ENCODE measurements around the gene PODXL2.

PODXL2 gene, protein sequence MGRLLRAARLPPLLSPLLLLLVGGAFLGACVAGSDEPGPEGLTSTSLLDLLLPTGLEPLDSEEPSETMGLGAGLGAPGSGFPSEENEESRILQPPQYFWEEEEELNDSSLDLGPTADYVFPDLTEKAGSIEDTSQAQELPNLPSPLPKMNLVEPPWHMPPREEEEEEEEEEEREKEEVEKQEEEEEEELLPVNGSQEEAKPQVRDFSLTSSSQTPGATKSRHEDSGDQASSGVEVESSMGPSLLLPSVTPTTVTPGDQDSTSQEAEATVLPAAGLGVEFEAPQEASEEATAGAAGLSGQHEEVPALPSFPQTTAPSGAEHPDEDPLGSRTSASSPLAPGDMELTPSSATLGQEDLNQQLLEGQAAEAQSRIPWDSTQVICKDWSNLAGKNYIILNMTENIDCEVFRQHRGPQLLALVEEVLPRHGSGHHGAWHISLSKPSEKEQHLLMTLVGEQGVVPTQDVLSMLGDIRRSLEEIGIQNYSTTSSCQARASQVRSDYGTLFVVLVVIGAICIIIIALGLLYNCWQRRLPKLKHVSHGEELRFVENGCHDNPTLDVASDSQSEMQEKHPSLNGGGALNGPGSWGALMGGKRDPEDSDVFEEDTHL

DNA sequence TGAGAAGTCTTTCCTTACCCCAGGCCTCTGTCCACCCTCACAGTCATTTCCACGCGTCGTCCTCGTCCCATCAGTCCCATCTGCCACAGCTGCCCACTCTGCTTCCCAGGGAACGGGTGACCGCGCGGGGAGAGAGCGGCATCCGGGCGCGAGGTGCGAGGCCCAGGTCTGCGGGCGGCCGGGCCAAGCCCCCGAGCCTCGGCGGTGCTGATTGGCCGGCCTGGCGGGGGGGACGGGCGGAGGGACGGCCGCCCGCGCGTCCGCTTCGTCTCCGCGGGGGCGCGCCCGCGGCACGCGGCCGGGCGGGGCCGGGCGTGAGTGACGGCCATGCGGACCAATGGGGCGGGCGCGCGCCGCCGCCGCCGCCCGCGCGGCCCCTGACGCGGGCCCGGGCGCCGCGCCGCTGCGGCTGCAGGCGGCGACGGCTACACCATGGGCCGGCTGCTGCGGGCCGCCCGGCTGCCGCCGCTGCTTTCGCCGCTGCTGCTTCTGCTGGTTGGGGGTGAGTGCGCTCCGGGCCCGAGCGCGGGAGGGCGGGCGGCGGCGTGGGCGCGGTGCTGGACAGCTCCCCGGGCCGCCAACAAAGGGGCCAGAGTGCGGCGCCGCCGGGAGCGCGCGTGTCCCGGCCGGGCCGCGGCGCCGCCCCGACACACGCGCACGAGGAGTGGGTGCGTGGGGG is at the start of gene PODXL2:
TSS of gene PODXL2 (plus strand) at position 398 of the 679 bp plus-strand sequence. CDS start at position 433, 35 bp downstream.
- DNase-seq (ENCODE audit: low read depth in 1 of 2, low spot score in 1 of 2) = peak in 1 of 2 donors; percentile 29

DNA sequence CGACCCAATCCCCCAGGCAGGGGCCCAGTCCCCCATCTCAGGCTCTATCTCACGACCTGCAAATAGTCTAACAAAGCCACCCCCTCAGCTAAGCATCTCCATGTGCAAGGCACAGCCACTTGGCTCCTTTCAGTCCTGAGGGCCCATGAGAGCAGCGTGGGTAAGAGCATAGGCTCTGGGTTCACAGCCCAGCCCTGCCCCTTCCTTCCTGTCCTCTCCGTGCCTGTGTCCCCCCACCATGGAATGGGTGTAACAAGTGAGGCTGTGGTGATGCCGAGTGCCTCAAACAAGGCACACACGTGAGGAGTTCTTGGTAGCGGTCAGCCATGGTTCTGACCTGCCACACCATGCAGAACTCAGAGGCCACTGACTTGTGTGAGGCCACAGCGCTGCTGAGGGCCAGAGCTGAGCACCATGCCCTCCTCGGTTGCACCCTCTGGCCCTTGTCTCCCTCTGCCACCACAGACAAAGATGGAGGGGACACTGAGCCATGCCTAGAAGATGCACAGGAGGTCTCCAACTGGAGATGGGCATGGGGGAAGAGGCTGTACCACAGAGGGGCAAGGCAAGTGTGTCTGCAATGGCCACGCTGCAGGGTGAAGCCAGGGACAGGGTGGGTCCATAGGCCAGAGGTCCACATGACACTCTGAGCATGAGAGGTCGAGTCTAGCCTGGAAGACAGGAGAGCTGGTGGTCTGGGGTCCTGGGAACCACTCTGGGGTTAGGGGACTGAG is 48.5 kb upstream of the PODXL2 start:
- no peak for DNase-seq (ENCODE audit: low read depth in 1 of 2, low spot score in 1 of 2)

DNA sequence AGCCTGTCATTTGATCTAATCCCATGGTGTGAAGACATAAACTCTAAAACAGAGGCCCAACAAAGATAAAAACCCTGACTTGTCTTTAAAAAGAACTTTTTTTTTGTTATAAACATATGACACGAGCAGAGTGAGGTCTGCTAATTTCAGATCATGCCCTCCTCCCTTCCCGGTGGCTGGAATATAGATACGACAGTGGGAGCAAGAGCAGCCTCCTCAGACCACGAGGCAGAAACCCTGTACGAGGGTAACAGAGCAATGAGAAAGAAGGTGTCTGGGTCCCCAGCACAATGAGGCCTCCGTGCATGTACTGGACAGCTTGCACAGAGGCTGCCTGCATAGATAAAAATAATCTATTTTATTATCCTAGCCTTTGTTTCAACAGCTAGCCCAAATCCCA is 44.3 kb upstream of the PODXL2 start:
- no peak for DNase-seq (ENCODE audit: low read depth in 1 of 2, low spot score in 1 of 2)

DNA sequence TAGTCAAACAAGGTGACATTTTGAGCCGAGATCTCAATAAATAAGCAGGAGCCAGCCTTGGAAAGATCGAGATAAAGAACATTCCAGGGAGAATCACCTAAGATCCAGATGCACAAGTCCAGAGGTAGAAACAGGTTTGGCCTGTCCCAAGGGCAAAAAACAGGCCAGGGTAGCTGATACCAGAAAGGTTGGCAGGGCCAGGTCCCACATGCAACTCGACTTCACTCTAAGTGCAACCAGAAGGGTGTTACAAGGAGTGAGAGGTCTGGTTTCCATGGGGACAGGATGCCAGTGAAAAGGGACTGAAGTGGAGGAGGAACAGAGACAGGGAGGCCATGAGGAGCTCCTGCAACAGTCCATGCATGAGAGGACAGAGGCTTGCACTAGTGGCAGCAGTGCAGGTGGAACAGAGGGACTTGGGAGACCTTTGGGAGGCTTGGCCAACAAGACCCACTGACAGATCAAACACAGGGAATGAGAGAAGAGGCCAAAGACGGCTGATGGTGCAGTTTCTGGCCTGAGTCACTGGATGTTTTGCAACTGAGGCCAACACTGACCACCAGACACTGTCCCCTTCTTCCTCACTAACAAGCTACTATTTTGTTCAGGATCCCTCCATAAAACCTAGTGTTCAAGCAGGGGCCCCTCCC is 43.7 kb upstream of the PODXL2 start:
- DNase-seq (ENCODE audit: low read depth in 1 of 2, low spot score in 1 of 2) = no peak

DNA sequence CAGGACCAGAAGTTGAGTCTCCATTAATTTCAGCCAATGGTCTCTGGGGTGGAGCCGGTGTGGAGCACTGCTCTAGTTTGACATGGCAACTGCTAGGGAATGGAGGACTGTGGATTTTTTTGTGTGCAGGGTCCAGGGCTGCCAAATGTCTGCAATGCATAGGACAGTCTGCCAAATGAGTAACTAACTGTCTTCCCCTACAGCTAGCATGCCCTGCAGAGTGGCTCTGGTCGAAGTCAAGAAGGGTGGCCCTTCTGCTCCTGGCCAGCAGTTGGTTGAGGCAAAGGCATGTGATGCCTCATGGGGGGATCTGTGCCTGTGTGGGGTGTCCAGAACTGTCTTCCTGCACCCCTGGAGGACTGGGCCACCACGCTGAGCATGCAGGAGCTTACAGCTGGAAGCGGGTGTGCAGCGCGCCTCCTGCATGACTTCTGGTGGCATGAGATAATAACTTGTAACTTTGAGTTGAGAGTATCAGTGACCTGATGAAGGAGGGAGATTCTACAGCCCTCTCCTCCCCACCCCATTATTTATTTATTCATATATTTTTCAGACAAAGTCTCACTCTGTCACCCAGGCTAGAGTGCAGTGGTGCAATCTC is 43.1 kb upstream of the PODXL2 start:
- no peak for DNase-seq (ENCODE audit: low read depth in 1 of 2, low spot score in 1 of 2)

DNA sequence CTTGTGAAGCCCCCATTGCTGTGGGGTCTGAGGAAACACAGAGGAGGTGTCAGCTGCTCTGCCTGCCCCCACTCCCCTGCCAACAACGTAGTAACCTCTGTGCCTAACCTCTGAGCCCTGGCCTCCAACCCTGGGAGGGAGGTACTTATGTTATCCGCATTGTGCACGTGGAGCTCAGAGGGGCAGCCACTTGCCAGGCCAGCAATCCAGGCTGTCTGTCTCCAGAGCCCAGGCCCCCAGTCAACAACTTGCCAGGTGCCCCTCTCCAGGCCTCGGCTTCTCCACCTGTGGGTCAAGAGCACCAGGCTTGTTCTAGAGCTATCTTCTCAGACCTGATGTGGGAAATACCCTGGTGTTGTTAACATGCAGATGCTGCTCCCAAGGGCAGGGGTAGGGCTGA is 41.1 kb upstream of the PODXL2 start:
- DNase-seq (ENCODE audit: low read depth in 1 of 2, low spot score in 1 of 2) = no peak

DNA sequence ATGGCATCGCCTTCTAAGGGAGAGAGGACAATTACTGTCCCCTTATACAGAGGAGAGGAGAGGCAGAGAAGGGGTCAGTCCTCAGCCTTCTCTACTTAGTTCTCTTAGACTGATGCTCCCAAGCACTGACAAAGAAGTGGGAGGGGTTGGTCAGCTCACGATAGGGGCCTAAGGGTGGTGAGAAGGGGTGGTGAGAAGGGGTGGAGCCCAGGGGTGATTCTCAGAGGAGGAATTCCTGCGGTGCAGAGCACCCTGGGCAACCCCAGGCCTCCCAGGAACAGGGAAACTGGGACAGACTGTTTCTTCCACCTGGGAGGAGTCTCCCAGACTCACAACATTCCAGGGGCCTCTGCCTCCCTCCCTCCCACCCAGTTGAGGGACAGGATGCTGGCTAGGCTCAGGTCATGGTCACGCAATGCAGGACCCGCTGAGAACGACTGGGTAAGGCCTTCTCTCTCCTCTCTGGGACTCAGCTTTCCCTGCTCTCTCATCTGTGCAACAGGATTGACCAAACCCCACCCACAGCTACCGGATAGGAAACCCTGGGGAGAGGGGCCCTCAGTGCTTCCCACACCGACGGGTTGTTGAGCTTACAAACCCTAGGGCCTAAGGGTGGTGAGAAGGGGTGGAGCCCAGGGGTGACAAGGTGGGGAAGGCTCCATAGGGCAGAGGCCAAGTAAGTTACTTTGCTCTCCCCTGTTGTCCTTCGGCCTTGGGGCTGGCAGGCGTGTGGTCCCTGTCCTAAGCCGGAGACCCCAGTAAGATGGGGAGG is 40.0 kb upstream of the PODXL2 start:
- DNase-seq (ENCODE audit: low read depth in 1 of 2, low spot score in 1 of 2) = no peak

DNA sequence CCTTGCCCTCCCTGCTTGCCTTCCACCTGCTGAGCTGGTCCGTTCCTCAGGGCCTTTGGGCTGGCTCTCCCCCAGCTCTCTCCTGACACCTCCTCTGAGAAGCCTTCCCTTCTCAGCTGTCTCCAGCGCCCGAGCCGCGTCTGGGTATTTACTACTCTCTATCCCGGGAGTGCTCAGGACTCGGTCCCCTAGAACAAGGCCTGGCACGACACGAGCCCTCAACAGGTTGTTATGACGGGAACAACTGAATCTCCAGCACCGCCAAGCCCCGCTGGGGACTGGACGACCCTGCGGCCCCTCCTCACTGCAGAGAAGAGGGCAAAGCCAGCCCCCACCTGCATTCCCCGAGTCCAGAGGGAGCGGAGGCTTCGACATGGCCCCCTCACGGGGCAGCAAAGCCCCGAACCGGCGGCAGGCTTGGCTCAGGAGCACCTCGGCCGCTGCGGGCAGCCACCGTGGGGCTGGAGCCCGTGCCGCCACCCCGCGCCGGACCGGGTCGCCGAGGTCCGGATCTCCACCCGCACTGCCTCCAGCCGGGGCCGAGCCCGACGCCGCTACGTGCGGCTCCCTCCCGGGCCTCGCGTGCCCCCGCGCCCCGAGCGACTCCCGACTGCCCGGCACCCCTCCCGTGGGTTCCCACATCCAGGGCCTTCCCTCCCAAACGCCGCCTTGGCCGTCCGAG is 39.2 kb upstream of the PODXL2 start:
- DNase-seq (ENCODE audit: low read depth in 1 of 2, low spot score in 1 of 2) = no peak

DNA sequence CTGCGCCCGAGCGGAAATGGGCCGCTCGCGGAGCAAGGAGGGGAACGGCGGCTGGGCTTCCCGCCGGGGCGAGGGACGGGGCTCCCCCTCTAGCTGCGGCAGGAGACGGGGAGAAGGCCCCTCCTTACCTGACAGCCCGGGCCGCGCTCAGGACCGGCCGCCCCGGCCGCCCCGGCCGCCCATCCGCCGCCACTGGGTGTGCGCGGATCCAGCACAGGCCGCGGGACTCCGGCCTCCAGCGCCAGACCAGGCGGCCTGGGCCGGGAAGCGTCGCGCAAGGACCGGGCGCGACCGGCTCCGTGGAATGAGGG is 38.7 kb upstream of the PODXL2 start:
- DNase-seq (ENCODE audit: low read depth in 1 of 2, low spot score in 1 of 2) = no peak

DNA sequence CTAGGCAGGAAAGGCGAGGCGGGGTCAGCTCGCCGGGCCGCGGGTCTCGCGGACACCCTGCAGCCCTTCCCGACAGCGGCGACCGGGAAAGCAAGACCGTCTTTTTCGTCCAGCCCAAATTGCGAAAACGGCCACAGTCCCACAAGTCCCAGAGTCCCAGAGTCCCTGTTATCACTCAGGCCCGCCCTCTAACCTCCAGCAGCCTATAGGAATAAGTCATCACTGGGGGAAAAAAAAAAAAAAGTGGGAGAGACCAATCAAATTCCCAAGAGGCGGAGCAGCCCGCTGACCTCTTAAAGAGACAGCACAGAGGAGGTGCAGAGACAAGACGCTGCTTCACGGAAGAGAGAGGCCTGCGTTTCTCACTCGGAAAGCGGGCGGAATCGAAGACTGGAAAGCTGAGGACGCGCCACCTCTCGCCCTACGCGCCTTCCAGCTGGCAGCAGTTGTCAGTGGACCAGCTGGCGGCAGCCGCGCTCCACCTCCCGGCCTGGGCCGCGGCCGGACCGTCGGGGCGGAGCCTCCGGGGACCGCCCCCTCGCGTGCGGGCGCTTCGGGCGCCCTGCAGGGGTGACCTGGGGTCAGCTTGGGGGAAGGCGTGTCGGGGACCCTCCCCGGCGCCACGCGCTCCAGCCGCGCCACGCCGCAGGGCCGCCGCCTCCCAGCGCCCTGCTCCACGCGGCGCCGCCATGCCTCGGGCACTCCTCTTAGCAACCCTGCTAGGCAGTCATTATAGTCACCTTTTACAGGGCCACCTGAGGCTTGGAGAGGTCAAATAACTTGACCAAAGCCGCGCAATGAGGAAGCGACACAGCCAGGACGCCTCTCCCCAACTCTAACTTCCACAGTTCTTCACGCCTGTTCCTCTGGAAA is 38.2 kb upstream of the PODXL2 start, which contains the start of gene TPRA1:
TSS of gene TPRA1 (minus strand) at position 141 of the 873 bp plus-strand sequence. CDS start 10,587 bp downstream, outside the sequence.
- DNase-seq (ENCODE audit: low read depth in 1 of 2, low spot score in 1 of 2) = peak; percentile 42 to 61

DNA sequence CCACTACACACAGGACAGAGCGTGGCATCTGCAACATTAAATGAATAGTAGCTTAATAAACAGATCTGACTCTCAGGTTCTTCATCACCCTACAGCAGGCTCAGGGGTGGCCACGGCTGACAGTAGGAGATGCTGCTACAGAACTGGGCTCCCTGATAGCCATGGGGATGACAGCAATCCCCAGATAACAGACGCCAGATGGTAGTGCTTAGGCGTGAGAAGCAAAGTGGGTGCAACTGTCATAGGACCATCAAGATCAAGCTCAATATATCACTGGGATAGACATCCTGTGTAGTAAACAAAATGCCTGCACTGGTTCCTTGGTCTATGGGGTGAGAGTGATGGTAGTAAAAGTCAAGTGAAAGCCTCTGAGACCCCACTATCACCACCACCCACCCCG is 35.8 kb upstream of the PODXL2 start:
- no peak for DNase-seq (ENCODE audit: low read depth in 1 of 2, low spot score in 1 of 2)

DNA sequence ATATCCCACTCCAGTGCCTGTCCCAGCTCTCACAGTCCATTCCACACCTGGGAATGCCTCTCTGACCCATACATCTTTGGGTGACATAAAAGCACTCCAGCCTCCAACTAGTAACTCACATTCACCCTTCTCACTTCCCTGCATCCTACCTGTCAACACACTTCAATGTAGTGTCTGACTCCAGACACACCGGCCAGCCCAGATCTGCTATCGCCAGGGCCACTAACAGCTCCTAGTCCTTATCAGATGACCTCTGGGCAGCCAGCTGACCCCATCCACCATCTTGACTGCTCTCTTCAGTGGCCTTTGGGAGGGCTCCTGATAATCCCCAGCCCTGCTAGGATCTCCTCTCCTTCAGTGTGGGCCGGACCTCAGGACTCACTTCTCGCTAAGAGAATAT is 33.7 kb upstream of the PODXL2 start:
- DNase-seq (ENCODE audit: low read depth in 1 of 2, low spot score in 1 of 2) = no peak

DNA sequence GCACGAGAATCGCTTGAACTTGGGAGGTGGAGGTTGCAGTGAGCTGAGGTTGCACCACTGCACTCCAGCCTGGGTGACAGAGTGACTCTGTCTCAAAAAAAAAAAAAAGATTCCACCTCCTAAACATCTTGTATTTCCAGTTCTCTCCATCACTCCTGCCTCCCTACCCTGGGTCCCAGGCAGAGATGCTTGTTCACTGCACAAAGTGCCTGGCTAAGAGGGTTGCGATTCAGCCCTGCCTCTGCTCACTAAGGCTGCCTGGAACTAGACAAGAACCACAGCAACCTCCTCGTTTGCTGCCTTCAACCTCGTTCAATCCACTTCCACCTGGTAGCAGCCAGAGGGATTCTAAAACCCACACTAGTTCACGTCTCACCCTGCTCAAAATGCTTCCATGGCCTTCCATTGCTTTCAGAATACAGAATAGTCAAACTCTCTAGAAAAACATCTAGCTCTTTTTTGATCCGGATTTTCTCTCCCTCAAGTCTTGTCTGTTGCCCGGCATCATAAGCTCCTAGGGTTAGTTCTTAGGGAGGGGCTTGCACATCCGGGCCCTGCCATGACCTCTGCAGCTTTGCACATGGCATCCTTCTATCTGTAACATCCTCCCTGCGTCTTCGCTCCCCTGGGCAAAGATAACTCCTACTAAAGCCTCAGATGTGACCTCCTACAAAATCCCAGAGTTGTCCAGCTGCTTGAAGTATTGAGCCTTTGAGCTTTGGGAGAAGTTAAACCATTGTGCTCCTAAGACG is 31.8 kb upstream of the PODXL2 start:
- no peak for DNase-seq (ENCODE audit: low read depth in 1 of 2, low spot score in 1 of 2)

DNA sequence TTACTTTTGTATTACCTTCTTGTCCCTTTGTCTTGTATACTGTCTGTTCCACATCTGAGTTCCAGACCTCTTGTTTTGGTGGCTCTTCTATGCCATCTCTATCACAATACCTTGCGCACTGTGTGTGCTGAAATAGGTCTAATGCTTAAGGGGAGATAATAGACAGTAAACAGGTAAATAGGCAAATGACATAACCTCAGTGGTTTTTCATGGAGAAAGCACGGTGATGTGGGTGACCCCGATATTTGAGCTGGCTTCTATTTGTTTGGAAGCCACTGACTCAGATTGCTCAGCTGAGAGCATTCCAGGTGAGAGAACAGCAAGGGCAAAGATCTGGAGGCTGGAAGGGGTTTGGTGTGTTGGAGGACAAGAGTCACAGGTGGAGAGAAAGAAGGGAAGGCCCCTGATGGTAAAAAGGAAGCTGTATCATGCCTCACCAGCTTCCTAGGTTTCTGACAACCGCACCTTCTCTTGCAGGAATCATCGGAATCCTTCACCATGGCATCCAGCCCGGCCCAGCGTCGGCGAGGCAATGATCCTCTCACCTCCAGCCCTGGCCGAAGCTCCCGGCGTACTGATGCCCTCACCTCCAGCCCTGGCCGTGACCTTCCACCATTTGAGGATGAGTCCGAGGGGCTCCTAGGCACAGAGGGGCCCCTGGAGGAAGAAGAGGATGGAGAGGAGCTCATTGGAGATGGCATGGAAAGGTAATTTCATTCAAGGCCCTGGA is 30.0 kb upstream of the PODXL2 start:
- DNase-seq (ENCODE audit: low read depth in 1 of 2, low spot score in 1 of 2) = no peak

DNA sequence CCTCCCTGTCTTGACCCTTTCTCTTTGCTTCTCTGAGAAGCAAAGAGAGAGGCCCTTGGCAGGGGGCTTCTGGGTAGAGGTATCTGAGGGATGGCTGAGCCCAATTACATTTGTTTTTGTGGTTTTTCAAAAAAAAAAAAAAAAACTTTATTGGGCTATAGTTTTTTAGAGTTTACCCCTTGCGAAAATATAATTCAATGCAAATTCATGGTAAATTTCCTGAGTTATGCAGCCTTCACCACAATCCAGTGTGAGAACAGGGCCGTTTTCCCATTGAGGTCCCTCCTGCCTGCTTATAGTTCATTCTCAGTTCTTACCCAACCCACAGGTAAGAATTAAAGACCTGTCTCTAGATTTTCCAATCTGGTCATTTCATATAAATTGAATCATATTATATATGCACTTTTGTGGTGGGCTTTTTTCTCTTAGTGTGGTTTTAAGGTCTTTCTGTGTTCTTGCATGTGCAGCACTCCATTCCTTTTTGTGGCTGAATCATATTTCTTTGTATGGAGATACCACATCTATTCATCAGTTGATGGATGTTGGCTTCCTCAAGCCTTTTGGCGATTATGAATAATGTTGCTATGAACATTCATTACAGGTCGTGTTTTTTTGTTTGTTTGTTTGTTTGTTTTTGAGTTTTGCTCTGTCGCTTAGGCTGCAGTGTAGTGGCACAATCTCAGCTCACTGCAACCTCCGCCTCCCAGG is 28.1 kb upstream of the PODXL2 start:
- no peak for DNase-seq (ENCODE audit: low read depth in 1 of 2, low spot score in 1 of 2)

DNA sequence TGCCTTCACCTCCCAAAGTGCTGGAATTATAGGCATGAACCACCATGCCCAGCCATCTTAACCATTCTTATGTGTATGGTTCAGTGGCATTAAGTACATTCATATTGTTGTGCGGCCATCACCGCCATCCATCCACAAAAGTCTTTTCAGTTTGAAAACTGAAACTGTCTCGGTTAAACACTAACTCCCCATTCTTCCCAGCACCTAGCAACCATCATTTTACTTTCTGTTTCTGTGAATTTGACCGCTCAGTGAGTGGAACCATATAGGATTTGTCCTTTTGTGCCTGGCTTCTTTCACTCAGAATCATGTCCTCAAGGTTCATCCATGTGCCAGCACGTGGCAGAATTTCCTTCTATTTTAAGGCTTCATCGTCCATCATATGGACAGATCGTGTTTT is 24.9 kb upstream of the PODXL2 start:
- no peak for DNase-seq (ENCODE audit: low read depth in 1 of 2, low spot score in 1 of 2)
